Measurements from ENCODE around the gene SERGEF.

- no peak for TF ChIP-seq CTCF (IDR thresholded peaks at IDR 0.05 in 4 of 5, conservative IDR thresholded peaks at IDR 0.05 in 1 of 5)
- TF ChIP-seq POLR2A (IDR thresholded peaks at IDR 0.05), result no peak
Observed at GRCh38 chr11:17775507-17776211, 237.2 kb downstream of the SERGEF start.
